ENCODE results near the gene DCUN1D5.

DCUN1D5 gene

GRCh38 chr11:103091801-103092524, at the start of gene DCUN1D5:
Gene DCUN1D5, minus strand, starts transcription at chr11:103092160. Its CDS starts 288 bp downstream, at chr11:103091872.
- DNase-seq (ENCODE audit: low read depth) = peak; percentile 89

GRCh38 chr11:103125462-103125861, 33.5 kb upstream of the DCUN1D5 start:
- DNase-seq (ENCODE audit: low read depth) = no peak

- no peak for DNase-seq (ENCODE audit: low read depth)
Observed at GRCh38 chr11:103114836-103115235, 22.9 kb upstream of the DCUN1D5 start.

- DNase-seq (ENCODE audit: low read depth) = no peak
Observed at GRCh38 chr11:103112364-103112763, 20.4 kb upstream of the DCUN1D5 start.

- DNase-seq (ENCODE audit: low read depth) = no peak
Observed at GRCh38 chr11:103111400-103111799, 19.4 kb upstream of the DCUN1D5 start.

- DNase-seq (ENCODE audit: low read depth) = no peak
Observed at GRCh38 chr11:103110391-103110790, 18.4 kb upstream of the DCUN1D5 start.

GRCh38 chr11:103109818-103110388, 17.9 kb upstream of the DCUN1D5 start:
- no peak for DNase-seq (ENCODE audit: low read depth)

- peak; percentile 76 for DNase-seq (ENCODE audit: low read depth)
Observed at GRCh38 chr11:103108933-103109817, 17.2 kb upstream of the DCUN1D5 start, which contains the start of gene DYNC2H1. Gene DYNC2H1, plus strand, starts transcription at chr11:103109426. Its CDS starts 149 bp downstream, at chr11:103109575.

GRCh38 chr11:103097279-103097678, 5.3 kb upstream of the DCUN1D5 start:
- no peak for DNase-seq (ENCODE audit: low read depth)

- DNase-seq (ENCODE audit: low read depth) = no peak
Observed at GRCh38 chr11:103091064-103091800, 728 bp downstream of the DCUN1D5 start.

GRCh38 chr11:103086461-103086860, 5.5 kb downstream of the DCUN1D5 start:
- no peak for DNase-seq (ENCODE audit: low read depth)

GRCh38 chr11:103085758-103086365, 6.1 kb downstream of the DCUN1D5 start:
- no peak for DNase-seq (ENCODE audit: low read depth)

- no peak for DNase-seq (ENCODE audit: low read depth)
Observed at GRCh38 chr11:103079833-103080232, 12.1 kb downstream of the DCUN1D5 start.

GRCh38 chr11:103078710-103079109, 13.2 kb downstream of the DCUN1D5 start:
- DNase-seq (ENCODE audit: low read depth) = no peak

- DNase-seq (ENCODE audit: low read depth) = no peak
Observed at GRCh38 chr11:103077554-103077953, 14.4 kb downstream of the DCUN1D5 start.

GRCh38 chr11:103076361-103076760, 15.6 kb downstream of the DCUN1D5 start:
- DNase-seq (ENCODE audit: low read depth) = no peak

- DNase-seq (ENCODE audit: low read depth) = no peak
Observed at GRCh38 chr11:103071008-103071407, 21.0 kb downstream of the DCUN1D5 start.

- DNase-seq (ENCODE audit: low read depth) = no peak
Observed at GRCh38 chr11:103070142-103070541, 21.8 kb downstream of the DCUN1D5 start.

- DNase-seq (ENCODE audit: low read depth) = no peak
Observed at GRCh38 chr11:103069367-103069766, 22.6 kb downstream of the DCUN1D5 start.

- DNase-seq (ENCODE audit: low read depth) = no peak
Observed at GRCh38 chr11:103067118-103067517, 24.8 kb downstream of the DCUN1D5 start.

GRCh38 chr11:103061656-103062055, 30.3 kb downstream of the DCUN1D5 start:
- DNase-seq (ENCODE audit: low read depth) = no peak

Data from T-helper 22 cell (primary cell).